Smooth muscle cell of the brain vasculature (primary cell): Measurements from ENCODE around the gene DNAH7.

Experiments
- DNase-seq: peaks from one replicate; pipeline ENCODE4 v3.0.0-alpha.2; 2012; ENCODE audit warnings: low read depth, low spot score

Gene DNAH7

DNA sequence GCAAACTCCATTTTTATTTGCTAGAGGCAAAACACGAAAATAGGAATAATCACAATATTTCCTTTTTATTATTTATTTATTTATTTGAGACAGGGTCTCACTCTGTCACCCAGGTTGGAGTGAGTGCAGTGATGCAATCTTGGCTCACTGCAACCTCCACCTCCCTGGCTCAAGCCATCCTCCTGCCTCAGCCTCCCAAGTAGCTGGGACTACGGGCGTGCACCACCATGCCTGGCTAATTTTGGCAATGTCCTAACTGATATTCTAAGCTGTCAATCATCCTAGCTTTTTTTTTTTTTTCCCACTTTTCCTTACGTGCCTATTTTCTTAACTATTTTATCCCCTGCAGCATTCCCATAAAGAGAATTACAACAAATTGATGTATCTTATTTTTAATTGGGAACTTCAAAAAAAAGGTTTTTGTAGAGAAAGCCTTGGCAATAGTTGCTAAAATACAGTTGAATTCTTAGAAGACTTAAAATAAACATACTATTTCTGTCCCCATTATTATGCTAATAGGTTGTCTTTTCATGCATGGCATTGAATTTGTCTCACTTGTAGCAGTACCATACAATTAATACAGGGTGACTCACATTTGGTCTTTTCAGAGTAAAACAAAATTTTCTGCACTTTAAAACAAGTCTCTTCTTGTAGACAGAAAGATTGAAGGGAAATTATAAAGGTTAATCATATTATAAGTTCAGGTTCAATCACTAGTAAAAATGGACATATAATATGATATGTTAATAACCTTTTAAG lies 258.1 kb downstream of the DNAH7 start:
- DNase-seq: no peak

GRCh38 chr2:195808189-195808588 lies 260.4 kb downstream of the DNAH7 start:
- DNase-seq: no peak

DNA sequence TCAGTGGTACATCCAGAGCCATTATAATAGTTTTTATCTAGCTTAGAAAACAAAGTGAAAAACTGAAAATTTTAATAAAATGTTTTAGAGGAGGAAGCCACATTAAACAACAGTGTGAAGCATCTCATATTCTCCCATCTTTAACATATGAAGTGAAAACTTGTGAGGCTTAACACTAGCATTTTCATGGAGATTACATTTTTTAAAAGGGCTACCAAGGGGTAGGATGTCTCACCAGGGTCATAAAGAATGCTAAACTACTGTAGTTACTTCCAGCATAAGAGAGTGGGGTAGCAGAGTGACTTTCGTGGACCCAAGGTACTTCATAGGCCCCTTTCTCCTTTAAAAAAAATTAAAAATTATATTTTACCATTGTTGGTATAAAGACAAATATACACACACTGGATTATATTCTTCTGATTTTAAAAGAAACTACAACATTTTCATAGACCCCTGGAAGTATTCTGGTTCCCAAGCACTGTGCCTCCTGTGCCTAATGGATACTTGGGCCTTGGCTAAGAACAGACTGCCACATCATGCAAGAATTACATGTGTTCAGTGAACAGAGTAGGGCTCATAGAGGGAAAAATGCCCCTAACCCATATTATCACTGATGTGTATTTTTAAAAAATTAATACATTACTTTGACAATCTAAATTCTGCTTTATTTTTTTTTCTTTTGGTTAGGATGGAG lies 263.2 kb downstream of the DNAH7 start:
- DNase-seq: no peak

DNA sequence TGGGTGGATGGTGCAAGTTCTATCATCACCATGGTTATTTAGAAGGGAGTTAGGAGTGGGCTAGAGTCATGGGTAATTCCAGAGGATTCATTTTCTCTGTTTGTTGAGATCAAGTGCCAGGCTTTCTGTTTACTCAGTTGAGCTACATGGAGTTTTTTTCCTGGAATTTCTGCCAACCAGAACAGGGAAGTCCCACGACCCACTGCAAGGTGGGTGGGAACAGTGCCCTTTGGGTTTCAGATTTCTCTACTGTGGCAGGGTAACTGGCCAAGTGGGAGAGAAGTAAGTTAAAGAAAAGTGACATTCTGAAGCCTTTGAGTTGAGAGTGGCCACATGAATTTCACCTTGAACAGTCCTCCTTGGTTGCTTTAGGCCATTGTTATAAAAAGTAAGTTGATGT lies 272.8 kb downstream of the DNAH7 start:
- DNase-seq: no peak

DNA sequence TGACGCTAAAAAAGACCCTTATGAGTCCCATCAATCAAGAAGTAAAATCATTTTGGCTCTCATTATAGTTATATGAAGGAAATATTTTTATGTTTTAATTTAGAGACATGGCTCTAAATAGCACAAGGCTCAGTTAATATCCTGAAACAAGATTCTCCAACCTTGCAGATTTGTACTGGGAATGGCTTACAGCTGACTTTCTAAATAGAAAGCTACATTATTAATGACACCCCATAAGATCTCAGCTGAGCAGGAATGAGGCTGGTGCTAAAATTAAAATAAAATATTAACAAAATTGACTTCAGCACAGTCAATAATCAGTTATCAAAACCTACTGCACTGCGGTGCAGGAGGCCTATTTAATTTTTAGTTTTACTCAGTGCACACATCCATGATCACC lies 274.8 kb downstream of the DNAH7 start:
- DNase-seq: no peak

- no peak for DNase-seq
These were observed 286.5 kb downstream of the DNAH7 start for GRCh38 chr2:195782156-195782555.

GRCh38 chr2:195779491-195779890 lies 289.1 kb downstream of the DNAH7 start:
- no peak for DNase-seq

- DNase-seq: no peak
These were observed 298.7 kb downstream of the DNAH7 start for GRCh38 chr2:195769975-195770374.

- no peak for DNase-seq
These were observed 300.2 kb downstream of the DNAH7 start for GRCh38 chr2:195768431-195768830.

DNA sequence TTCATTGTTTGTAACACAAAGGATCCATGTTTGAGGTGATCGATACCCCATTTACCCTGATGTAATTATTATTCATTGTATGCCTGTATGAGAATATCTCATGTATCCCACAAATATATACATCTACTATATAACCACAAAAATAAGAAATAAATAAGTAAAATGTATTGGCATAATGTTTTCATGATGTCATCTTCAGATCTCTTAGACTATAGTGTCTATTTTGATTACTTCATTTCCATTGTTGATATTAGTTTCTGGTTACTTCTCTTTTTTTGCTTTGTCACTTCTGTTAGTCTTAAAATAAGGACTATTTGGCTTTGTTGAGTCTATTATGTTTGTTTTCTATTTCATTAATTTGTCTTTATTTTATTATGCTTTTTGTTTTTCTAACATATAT lies 301.9 kb downstream of the DNAH7 start:
- DNase-seq: no peak

DNA sequence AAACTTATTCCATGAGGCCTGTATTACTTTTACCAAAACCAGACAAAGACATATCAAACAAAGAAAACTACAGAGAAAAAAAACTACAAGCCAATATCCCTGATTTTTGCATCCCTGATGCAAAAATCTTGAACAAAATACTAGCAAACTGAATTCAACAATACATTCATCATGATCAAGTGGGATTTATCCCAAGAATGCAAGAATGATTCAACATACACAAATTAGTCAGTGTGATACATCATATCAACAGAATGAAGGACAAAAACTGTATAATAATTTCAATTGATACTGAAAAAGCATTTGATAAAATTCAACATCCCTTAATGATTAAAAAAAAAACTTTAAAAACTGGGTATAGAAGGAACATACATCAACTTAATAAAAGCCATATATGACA lies 304.8 kb downstream of the DNAH7 start:
- no peak for DNase-seq

GRCh38 chr2:195759877-195760276 lies 308.8 kb downstream of the DNAH7 start:
- DNase-seq: no peak

DNA sequence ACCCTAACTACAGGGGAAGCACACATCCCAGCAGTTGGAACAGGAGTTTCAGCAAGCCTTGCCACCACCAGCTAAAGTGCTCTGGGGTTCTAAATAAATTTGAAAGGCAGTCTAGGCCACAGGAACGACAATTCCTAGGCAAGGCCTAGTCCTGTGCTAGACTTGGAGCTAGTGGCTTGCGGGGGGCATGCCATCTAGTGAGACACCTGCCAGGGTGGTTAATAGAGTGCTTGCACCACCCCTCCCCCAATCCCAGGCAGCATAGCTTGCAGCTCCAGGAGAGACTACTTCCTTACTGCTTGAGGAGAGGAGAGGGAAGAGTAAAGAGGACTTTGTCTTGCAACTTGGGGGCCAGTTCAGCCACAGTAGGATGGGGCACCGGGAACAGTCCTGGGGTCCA lies 309.8 kb downstream of the DNAH7 start:
- DNase-seq: no peak

DNA sequence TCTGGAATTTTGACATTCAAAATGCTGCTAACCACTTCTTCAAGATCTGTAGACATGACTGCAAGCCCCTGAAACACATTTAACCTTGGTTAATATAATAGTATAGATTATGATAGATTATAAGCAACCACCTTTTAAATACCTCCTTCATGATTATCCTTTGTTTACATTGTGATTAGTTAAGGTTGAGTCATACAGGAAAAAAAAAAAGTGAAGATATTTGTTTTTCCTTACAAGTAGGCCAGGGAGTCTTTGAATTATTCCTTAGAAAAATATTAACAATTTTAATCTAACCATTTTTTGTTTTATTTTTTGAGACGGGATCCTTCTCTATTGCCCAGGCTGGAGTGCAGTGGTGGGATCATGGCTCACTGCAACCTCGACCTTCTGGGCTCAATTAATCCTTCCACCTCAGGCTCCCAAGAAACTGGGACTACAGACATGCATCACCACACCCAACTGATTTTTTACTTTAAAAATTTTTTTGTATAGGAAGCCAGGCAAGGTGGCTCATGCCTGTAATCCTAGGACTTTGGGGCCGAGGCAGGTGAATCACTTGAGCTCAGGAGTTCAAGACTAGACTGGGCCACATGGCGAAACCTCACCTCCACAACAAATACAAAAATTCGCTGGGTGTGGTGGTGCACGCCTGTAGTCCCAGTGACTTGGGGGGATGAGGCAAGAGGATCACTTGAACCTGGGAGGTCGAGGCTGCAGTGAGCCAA lies 312.3 kb downstream of the DNAH7 start:
- DNase-seq: no peak

- no peak for DNase-seq
These were observed 327.4 kb downstream of the DNAH7 start for GRCh38 chr2:195741191-195741590.

GRCh38 chr2:195737511-195738325 lies 330.9 kb downstream of the DNAH7 start:
- no peak for DNase-seq

GRCh38 chr2:195735347-195735746 lies 333.3 kb downstream of the DNAH7 start:
- no peak for DNase-seq

DNA sequence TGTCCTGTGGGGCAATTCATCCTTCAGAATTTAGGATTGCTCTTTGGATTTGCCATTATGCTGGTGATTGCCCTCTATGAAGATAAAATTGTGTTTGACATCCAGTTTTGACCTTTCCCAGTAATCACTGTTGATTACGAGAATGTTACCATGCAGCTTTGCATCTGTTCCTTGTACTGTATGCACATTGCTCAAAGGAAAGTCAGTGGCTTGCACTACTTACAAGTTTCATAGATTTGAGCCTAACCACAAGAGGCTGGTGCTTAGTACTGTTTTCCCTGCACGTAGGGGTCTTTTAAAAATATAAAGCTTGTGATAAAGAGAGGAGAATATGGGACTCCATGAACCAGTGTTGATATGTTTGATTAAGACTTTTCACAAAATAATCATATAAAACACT lies 333.7 kb downstream of the DNAH7 start:
- DNase-seq: no peak

DNA sequence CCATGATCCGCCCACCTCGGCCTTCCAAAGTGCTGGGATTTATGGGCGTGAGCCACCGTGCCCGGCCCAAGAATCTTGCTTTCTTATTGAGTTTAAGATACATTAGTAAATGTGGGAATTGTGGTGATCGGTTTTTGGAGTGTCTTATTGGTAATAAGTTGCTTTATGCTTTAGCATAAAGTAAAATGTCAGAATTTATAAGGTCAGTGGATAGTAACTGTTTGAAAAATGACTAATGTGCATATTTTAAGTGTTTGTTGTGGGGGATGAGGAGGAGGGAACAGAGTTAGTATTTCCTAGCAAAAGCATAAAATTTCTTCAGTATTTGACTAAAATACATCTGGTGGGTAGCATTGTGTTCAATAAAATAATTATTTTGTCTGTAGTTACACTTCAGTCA lies 334.2 kb downstream of the DNAH7 start:
- no peak for DNase-seq

- no peak for DNase-seq
These were observed 334.8 kb downstream of the DNAH7 start for GRCh38 chr2:195733831-195734230.

- no peak for DNase-seq
These were observed 336.1 kb downstream of the DNAH7 start for GRCh38 chr2:195732574-195732973.

GRCh38 chr2:195730912-195731311 lies 337.7 kb downstream of the DNAH7 start:
- no peak for DNase-seq
